ENCODE data around the gene TOMM20. TPM values are rescaled to one million over a fixed set of nuclear protein-coding genes. Genes with fewer than 3 reads are reported as not detected.

The TOMM20 gene
- total and polyA plus RNA-seq, 2 experiments from 2014 or later: 138 to 159 TPM

GRCh38 chr1:235077163-235077540 is 51.5 kb downstream of the TOMM20 start:
- Mint-ChIP-seq H3K36me3 (ENCODE audit: low read depth) (no peaks in the 10 kb centered on the region), H3K4me1 (peaks cover 7% of the 10 kb centered on the region; the same call in 1 of the 3 replicates), H3K9me3 (no peaks in the 10 kb centered on the region), H3K27me3 (ENCODE audit: insufficient read depth, low read depth, poor library complexity) (peaks cover 2% of the 10 kb centered on the region), H3K27ac (no peak overlapping the region), H3K4me3 (no peak overlapping the region)
- ATAC-seq (no peak), DNase-seq (ENCODE audit: low spot score) (no peak)
- H4K20me1 ChIP-seq (replicated peaks; ENCODE audit: insufficient read depth): no peaks in the 10 kb centered on the region
- H3K27me3 ChIP-seq (ENCODE audit: insufficient read depth): no peaks in the 10 kb centered on the region
- no peaks in the 10 kb centered on the region for H3K9me2 ChIP-seq (ENCODE audit: insufficient read depth)
- H3K4me3 ChIP-seq: no peak overlapping the region
- H3K4me2 ChIP-seq: no peak overlapping the region
- TF ChIP-seq NANOG (IDR thresholded peaks at IDR 0.05; ENCODE audit: borderline replicate concordance) (no peak), STAT1 (IDR thresholded peaks at IDR 0.05; ENCODE audit: unreplicated experiment) (no peak), JUNB (IDR thresholded peaks at IDR 0.05; ENCODE audit: unreplicated experiment) (no peak), ZNF114 (CRISPR knock-in tag; IDR thresholded peaks at IDR 0.05) (no peak), ZNF462 (CRISPR knock-in tag; IDR thresholded peaks at IDR 0.05) (no peak), EZH2phosphoT487 (IDR thresholded peaks at IDR 0.05; ENCODE audit: unreplicated experiment) (no peak), POLR2AphosphoS5 (IDR thresholded peaks at IDR 0.05; ENCODE audit: low read depth) (no peak), EZH2 (IDR thresholded peaks at IDR 0.05; ENCODE audit: low read depth, unreplicated experiment) (no peak), ETS1 (IDR thresholded peaks at IDR 0.05) (no peak), REST (IDR thresholded peaks at IDR 0.05; ENCODE audit: unreplicated experiment) (no peak), ZNF331 (CRISPR knock-in tag; IDR thresholded peaks at IDR 0.05; ENCODE audit: low read depth) (no peak), CREB1 (CRISPR knock-in tag; IDR thresholded peaks at IDR 0.05; ENCODE audit: low read depth) (no peak), CTCF (conservative IDR thresholded peaks at IDR 0.05; ENCODE audit: low read depth in 2 of 2) (no peak)
- no peaks in the 10 kb centered on the region for H3K36me3 ChIP-seq (ENCODE audit: insufficient read depth)
- no peak overlapping the region for H2AFZ ChIP-seq
- H3K27ac ChIP-seq (ENCODE audit: low read depth): no peak overlapping the region
- no peaks in the 10 kb centered on the region for H3K79me2 ChIP-seq (replicated peaks; ENCODE audit: insufficient read depth)
- no peaks in the 10 kb centered on the region for H3K4me1 ChIP-seq (ENCODE audit: insufficient read depth)
- peaks cover 14% of the 10 kb centered on the region for H3F3A ChIP-seq (replicated peaks; ENCODE audit: low read depth)
